ENCODE data around the gene ANKRD2. TPM values are rescaled to one million over a fixed set of nuclear protein-coding genes. Genes with fewer than 3 reads are reported as not detected.

ANKRD2 gene
- total RNA-seq, 1 donor from 2014 or later, result 0.35 TPM

DNA sequence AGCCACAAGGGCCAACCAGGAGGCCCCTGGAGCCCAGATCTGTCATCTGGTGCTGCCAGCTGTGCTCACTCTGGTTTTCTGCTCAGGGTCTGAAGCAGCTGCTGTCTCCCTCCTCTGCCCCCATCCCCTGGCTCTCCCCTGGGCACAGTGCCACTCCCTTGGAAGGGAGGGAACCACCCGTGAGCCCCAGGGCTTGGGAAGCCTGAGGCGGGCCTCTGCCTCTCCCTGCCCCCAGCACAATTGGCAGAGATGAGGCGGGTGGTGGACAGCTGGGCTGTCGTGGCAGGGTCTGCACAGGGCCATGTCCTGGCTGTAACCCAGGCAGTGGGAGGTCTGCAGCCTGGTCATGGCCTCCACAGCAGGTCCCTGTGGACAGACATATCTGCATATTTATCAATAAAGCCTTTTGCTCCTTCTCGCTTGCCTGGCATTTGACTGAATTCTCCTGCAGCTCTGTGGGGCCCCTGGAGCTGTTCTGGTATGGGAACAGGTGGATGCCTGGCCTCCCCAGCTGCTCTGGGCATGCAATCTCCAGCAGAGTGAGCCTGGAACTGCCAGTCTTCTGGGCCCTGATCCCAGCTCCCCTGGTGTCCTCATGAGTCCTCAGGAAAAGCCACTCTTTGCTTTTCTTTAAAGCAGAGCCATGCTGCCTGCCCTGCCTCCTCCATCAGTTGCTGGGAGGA lies 1.6 kb upstream of the ANKRD2 start:
- Histone ChIP-seq H3K27me3 (ENCODE audit: low read depth) (no peaks in the 10 kb centered on the region), H3K4me3 (no peak overlapping the region), H3K9me3 (no peaks in the 10 kb centered on the region), H3K27ac (no peak overlapping the region), H3K36me3 (peaks cover 42% of the 10 kb centered on the region), H3K4me1 (peaks cover 9% of the 10 kb centered on the region)
- TF ChIP-seq, protein P1, sequence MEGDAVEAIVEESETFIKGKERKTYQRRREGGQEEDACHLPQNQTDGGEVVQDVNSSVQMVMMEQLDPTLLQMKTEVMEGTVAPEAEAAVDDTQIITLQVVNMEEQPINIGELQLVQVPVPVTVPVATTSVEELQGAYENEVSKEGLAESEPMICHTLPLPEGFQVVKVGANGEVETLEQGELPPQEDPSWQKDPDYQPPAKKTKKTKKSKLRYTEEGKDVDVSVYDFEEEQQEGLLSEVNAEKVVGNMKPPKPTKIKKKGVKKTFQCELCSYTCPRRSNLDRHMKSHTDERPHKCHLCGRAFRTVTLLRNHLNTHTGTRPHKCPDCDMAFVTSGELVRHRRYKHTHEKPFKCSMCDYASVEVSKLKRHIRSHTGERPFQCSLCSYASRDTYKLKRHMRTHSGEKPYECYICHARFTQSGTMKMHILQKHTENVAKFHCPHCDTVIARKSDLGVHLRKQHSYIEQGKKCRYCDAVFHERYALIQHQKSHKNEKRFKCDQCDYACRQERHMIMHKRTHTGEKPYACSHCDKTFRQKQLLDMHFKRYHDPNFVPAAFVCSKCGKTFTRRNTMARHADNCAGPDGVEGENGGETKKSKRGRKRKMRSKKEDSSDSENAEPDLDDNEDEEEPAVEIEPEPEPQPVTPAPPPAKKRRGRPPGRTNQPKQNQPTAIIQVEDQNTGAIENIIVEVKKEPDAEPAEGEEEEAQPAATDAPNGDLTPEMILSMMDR (IDR thresholded peaks at IDR 0.05), result no peak
- intact Hi-C loops (cut with DNase I), result no loop called here
- DNase-seq, result no peak
- no peak for ATAC-seq

DNA sequence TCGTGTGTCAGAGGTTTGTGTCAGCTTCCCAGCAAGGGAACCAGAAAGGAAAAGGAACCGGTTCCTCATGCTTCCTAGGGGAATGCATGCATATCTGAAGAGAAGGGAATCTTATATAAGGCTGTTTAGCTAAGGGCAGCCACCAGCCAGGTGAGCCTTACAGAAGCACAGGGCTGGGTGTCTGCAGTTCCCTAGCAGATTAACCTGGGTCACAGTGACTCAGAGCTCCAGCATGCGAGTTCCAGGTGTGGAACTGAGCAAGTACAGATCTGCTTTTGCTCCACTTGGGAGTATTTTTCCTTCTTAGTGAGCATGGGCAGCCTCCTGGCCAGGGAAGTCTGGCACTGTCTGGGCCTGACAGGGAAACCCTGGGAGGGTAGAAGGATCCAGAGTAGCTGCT lies 957 bp upstream of the ANKRD2 start:
- H3K27me3 ChIP-seq (ENCODE audit: low read depth), result no peaks in the 10 kb centered on the region
- TF ChIP-seq, protein P1 (IDR thresholded peaks at IDR 0.05), result no peak
- peaks cover 9% of the 10 kb centered on the region for H3K4me1 ChIP-seq
- ATAC-seq (peak; percentile 65 to 82), DNase-seq (no peak)
- intact Hi-C loops (cut with DNase I), result no loop called here
- no peak overlapping the region for H3K4me3 ChIP-seq
- H3K9me3 ChIP-seq, result no peaks in the 10 kb centered on the region
- peak overlapping the region; percentile 38 for H3K27ac ChIP-seq
- peaks cover 42% of the 10 kb centered on the region for H3K36me3 ChIP-seq

DNA sequence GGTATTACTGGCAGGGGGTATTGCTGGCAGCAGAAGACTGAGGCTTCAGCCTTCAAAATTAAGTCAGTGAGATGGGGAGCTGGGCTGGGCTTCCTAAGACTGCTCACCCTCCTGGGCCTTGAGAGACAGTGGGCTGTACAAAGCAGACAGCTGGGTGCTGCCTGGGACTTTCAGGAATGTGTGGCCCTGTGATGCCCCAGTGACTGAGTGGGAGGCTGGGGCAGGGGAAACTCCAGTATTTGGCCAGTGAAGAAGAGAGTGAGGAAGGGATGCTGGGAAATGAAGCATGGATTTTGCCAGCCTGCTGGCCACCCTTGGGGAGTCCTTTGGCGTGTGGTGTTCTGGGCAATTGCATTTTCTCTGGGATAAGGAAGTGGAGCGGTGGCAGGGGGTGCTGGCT lies 442 bp downstream of the ANKRD2 start:
- DNase-seq, result no peak
- ATAC-seq, result no peak

GRCh38 chr10:97573672-97574071 lies 1.1 kb downstream of the ANKRD2 start:
- no peak for ATAC-seq
- DNase-seq, result no peak
- H3K27ac ChIP-seq, result no peak overlapping the region
- no peaks in the 10 kb centered on the region for H3K9me3 ChIP-seq
- peaks cover 9% of the 10 kb centered on the region for H3K4me1 ChIP-seq
- no peak overlapping the region for H3K4me3 ChIP-seq
- TF ChIP-seq, protein P1 (IDR thresholded peaks at IDR 0.05), result no peak
- intact Hi-C loops (cut with DNase I), result no loop called here
- peaks cover 31% of the 10 kb centered on the region for H3K36me3 ChIP-seq
- no peaks in the 10 kb centered on the region for H3K27me3 ChIP-seq (ENCODE audit: low read depth)

More for the DNA sequence above, 442 bp downstream of the ANKRD2 start:
- no peaks in the 10 kb centered on the region for H3K9me3 ChIP-seq
- H3K36me3 ChIP-seq, result peaks cover 38% of the 10 kb centered on the region
- peaks cover 9% of the 10 kb centered on the region for H3K4me1 ChIP-seq
- H3K27ac ChIP-seq, result no peak overlapping the region
- intact Hi-C loops (cut with DNase I), result no loop called here
- TF ChIP-seq, protein P1 (IDR thresholded peaks at IDR 0.05), result no peak
- H3K27me3 ChIP-seq (ENCODE audit: low read depth), result no peaks in the 10 kb centered on the region
- H3K4me3 ChIP-seq, result no peak overlapping the region

- DNase-seq (peak; percentile 75), ATAC-seq (peak; percentile 74 to 78)
- Histone ChIP-seq H3K36me3 (peaks cover 22% of the 10 kb centered on the region), H3K9me3 (no peaks in the 10 kb centered on the region), H3K27me3 (ENCODE audit: low read depth) (no peaks in the 10 kb centered on the region), H3K4me3 (no peak overlapping the region), H3K4me1 (peaks cover 9% of the 10 kb centered on the region), H3K27ac (peak overlapping the region; percentile 12)
- TF ChIP-seq, protein P1 (IDR thresholded peaks at IDR 0.05), result no peak
- intact Hi-C loops (cut with DNase I), result no loop called here
These were observed 2.0 kb downstream of the ANKRD2 start for GRCh38 chr10:97574374-97575126.
